Measurements from ENCODE around the gene CTXN2.

Gene CTXN2

GRCh38 chr15:48182749-48183148, 8.7 kb upstream of the CTXN2 start:
- Histone ChIP-seq H2AFZ (ENCODE audit: low read length) (peak overlapping the region; percentile 77), H3K9me2 (replicated peaks; ENCODE audit: insufficient read depth, low read length) (no peaks in the 10 kb centered on the region), H3K9ac (ENCODE audit: low read length) (peak overlapping the region; percentile 8; the same call in 1 of the 2 replicates), H3K36me3 (replicated peaks; ENCODE audit: insufficient read depth, low read length) (no peaks in the 10 kb centered on the region), H3K79me2 (ENCODE audit: low read length) (no peaks in the 10 kb centered on the region), H3K27ac (ENCODE audit: low read length) (no peak overlapping the region), H3K4me1 (ENCODE audit: low read length) (peaks cover 15% of the 10 kb centered on the region), H3F3A (ENCODE audit: insufficient read depth, low read length) (no peaks in the 10 kb centered on the region; the same call in 1 of the 2 replicates), H3K27me3 (replicated peaks; ENCODE audit: insufficient read depth, low read length) (no peaks in the 10 kb centered on the region), H3K9me3 (replicated peaks; ENCODE audit: insufficient read depth, low read length) (no peaks in the 10 kb centered on the region), H3K4me3 (ENCODE audit: low read length) (peak overlapping the region; percentile 34), H3K4me2 (ENCODE audit: low read depth, low read length) (peak overlapping the region; percentile 73), H4K20me1 (ENCODE audit: insufficient read depth, low read length) (no peaks in the 10 kb centered on the region)
- peak; percentile 43 for DNase-seq
- TF ChIP-seq EZH2phosphoT487 (IDR thresholded peaks at IDR 0.05; ENCODE audit: low read length) = no peak
- TF ChIP-seq, protein P1, sequence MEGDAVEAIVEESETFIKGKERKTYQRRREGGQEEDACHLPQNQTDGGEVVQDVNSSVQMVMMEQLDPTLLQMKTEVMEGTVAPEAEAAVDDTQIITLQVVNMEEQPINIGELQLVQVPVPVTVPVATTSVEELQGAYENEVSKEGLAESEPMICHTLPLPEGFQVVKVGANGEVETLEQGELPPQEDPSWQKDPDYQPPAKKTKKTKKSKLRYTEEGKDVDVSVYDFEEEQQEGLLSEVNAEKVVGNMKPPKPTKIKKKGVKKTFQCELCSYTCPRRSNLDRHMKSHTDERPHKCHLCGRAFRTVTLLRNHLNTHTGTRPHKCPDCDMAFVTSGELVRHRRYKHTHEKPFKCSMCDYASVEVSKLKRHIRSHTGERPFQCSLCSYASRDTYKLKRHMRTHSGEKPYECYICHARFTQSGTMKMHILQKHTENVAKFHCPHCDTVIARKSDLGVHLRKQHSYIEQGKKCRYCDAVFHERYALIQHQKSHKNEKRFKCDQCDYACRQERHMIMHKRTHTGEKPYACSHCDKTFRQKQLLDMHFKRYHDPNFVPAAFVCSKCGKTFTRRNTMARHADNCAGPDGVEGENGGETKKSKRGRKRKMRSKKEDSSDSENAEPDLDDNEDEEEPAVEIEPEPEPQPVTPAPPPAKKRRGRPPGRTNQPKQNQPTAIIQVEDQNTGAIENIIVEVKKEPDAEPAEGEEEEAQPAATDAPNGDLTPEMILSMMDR (IDR thresholded peaks at IDR 0.05; ENCODE audit: low read length) = no peak
- TF ChIP-seq EZH2 (optimal IDR thresholded peaks at IDR 0.05; ENCODE audit: low read depth, low read length) = no peak

DNA sequence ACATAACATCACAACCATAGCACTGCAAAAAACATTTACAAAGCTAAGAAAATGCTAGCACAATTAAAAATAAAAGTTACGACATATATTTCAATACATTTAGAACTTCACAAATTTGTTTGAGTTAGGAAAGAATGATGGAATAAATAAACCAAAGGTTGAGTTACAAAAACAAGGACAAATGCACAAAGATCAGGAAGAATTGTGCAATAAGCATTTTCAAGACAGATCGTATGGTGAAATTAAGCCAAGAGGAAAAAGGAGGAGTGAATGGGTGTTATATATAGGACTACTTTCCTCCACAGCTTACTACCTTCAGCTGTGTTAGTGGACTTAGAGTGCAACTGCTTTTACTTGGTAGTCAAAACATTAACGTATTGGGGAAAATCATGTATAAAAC, 5.9 kb upstream of the CTXN2 start:
- TF ChIP-seq, protein P1 (IDR thresholded peaks at IDR 0.05; ENCODE audit: low read length) = no peak
- no peak for TF ChIP-seq EZH2phosphoT487 (IDR thresholded peaks at IDR 0.05; ENCODE audit: low read length)
- TF ChIP-seq EZH2 (optimal IDR thresholded peaks at IDR 0.05; ENCODE audit: low read depth, low read length) = no peak
- no peak overlapping the region for H3K4me3 ChIP-seq (ENCODE audit: low read length)
- H3K4me1 ChIP-seq (ENCODE audit: low read length) = peaks cover 11% of the 10 kb centered on the region
- H3F3A ChIP-seq (ENCODE audit: insufficient read depth, low read length) = no peaks in the 10 kb centered on the region; the same call in 1 of the 2 replicates
- H4K20me1 ChIP-seq (ENCODE audit: insufficient read depth, low read length) = no peaks in the 10 kb centered on the region
- no peak overlapping the region for H3K9ac ChIP-seq (ENCODE audit: low read length)
- no peak overlapping the region for H2AFZ ChIP-seq (ENCODE audit: low read length)
- no peaks in the 10 kb centered on the region for H3K9me2 ChIP-seq (replicated peaks; ENCODE audit: insufficient read depth, low read length)
- H3K79me2 ChIP-seq (ENCODE audit: low read length) = no peaks in the 10 kb centered on the region
- no peak overlapping the region for H3K27ac ChIP-seq (ENCODE audit: low read length)
- no peak for DNase-seq
- H3K4me2 ChIP-seq (ENCODE audit: low read depth, low read length) = no peak overlapping the region
- H3K9me3 ChIP-seq (replicated peaks; ENCODE audit: insufficient read depth, low read length) = no peaks in the 10 kb centered on the region
- no peaks in the 10 kb centered on the region for H3K36me3 ChIP-seq (replicated peaks; ENCODE audit: insufficient read depth, low read length)
- H3K27me3 ChIP-seq (replicated peaks; ENCODE audit: insufficient read depth, low read length) = no peaks in the 10 kb centered on the region

DNA sequence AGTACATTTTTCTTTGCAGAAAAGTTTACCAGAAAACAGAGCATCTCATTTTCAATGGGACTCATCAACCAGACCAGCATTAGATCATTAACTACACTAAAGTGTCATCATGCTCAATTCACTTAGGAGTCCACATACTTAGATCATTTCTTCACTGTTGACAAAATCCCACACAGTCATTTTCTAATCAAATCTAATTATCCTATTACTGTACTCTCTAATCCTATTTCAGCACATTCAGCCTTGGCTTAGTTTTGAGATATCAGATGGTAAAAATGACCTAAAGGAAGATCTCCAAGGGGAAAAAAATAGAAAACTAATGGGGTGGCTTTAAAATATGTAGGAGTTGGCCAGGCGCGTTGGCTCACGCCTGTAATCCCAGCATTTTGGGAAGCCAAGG, 5.2 kb upstream of the CTXN2 start:
- Histone ChIP-seq H3K27me3 (replicated peaks; ENCODE audit: insufficient read depth, low read length) (no peaks in the 10 kb centered on the region), H3K9ac (ENCODE audit: low read length) (no peak overlapping the region), H3K27ac (ENCODE audit: low read length) (no peak overlapping the region), H3K9me3 (replicated peaks; ENCODE audit: insufficient read depth, low read length) (no peaks in the 10 kb centered on the region), H3F3A (ENCODE audit: insufficient read depth, low read length) (no peaks in the 10 kb centered on the region; the same call in 1 of the 2 replicates), H4K20me1 (ENCODE audit: insufficient read depth, low read length) (no peaks in the 10 kb centered on the region), H3K9me2 (replicated peaks; ENCODE audit: insufficient read depth, low read length) (no peaks in the 10 kb centered on the region), H3K4me2 (ENCODE audit: low read depth, low read length) (no peak overlapping the region), H2AFZ (ENCODE audit: low read length) (no peak overlapping the region), H3K4me3 (ENCODE audit: low read length) (no peak overlapping the region), H3K36me3 (replicated peaks; ENCODE audit: insufficient read depth, low read length) (no peaks in the 10 kb centered on the region), H3K79me2 (ENCODE audit: low read length) (no peaks in the 10 kb centered on the region), H3K4me1 (ENCODE audit: low read length) (peaks cover 11% of the 10 kb centered on the region)
- TF ChIP-seq EZH2 (optimal IDR thresholded peaks at IDR 0.05; ENCODE audit: low read depth, low read length) (no peak), EZH2phosphoT487 (IDR thresholded peaks at IDR 0.05; ENCODE audit: low read length) (no peak)
- TF ChIP-seq, protein P1 (IDR thresholded peaks at IDR 0.05; ENCODE audit: low read length) = no peak
- DNase-seq = no peak

Measured in MM.1S (cell line).